SK-N-SH (cell line): ENCODE data around the gene CLMN. TPM values are rescaled to one million over a fixed set of nuclear protein-coding genes. Genes with fewer than 3 reads are reported as not detected.

ENCODE experiments used
- CTCF ChIA-PET: fragments of 300-600, 350-600 bp; formaldehyde crosslinking; extraction: SDS; loops from one replicate; lab custom pipeline; 2021; lab: Yijun Ruan, JAX
- POLR2A ChIA-PET: fragments of 350-600 bp; sonication (Branson Sonifier 250); formaldehyde crosslinking; extraction: SDS; loops from one replicate; lab custom pipeline; 2020; ENCODE audit warnings: antibody characterized with exemption, inconsistent platforms; lab: Yijun Ruan, JAX
- DNase-seq: peaks from one replicate; pipeline ENCODE4 v3.0.0; 2012
- H2AFZ ChIP-seq: fragments of 200-600 bp; sonication (generic); 2 replicates; pipeline ENCODE4 v1.8.1; 2016; ENCODE audit warnings: antibody characterized with exemption, mild to moderate bottlenecking, low read depth
- H3F3A ChIP-seq: fragments of 200-600 bp; sonication (generic); replicated peaks from 2 replicates; pipeline ENCODE3; 2016; ENCODE audit warnings: antibody characterized with exemption, mild to moderate bottlenecking; ENCODE audit not compliant: insufficient read depth
- H3K27ac ChIP-seq, 2 experiments: fragments of 200-500 bp in 1 of 2; fragments of 200-600 bp in 1 of 2; sonication (Bioruptor generic) in 1 of 2; sonication (generic), shearing (Covaris generic) in 1 of 2; 2 replicates each; pipeline versions ENCODE4 v1.5.1 to v1.6.1; 2014 to 2016; ENCODE audit warnings: low read depth in 2 of 2, inconsistent platforms in 1 of 2, low read length in 1 of 2, mild to moderate bottlenecking in 1 of 2, mixed read lengths in 1 of 2
- H3K27me3 ChIP-seq: fragments of 200-600 bp; sonication (generic), shearing (Covaris generic); 2 replicates; pipeline ENCODE4 v1.6.1; 2016; ENCODE audit warnings: mixed run types; ENCODE audit not compliant: insufficient read depth
- H3K36me3 ChIP-seq, 2 experiments: fragments of 200-500 bp in 1 of 2; fragments of 200-600 bp in 1 of 2; sonication (Bioruptor generic) in 1 of 2; sonication (generic) in 1 of 2; replicated peaks in 1 of 2; 2 replicates each; pipeline versions ENCODE3 to v1.5.1; 2014 to 2016; ENCODE audit warnings: low read length in 1 of 2, mild to moderate bottlenecking in 1 of 2; ENCODE audit not compliant: insufficient read depth in 2 of 2, control insufficient read depth in 1 of 2
- H3K4me1 ChIP-seq, 2 experiments: fragments of 200-500 bp in 1 of 2; fragments of 200-600 bp in 1 of 2; sonication (Bioruptor generic) in 1 of 2; sonication (generic), shearing (Covaris generic) in 1 of 2; 2 replicates each; pipeline versions ENCODE4 v1.5.1 to v1.6.1; 2014 to 2016; ENCODE audit warnings: low read depth in 1 of 2, low read length in 1 of 2, mixed run types in 1 of 2; ENCODE audit not compliant: insufficient read depth in 2 of 2, control insufficient read depth in 1 of 2
- H3K4me2 ChIP-seq: fragments of 200-600 bp; sonication (generic), shearing (Covaris generic); 2 replicates; pipeline ENCODE4 v1.6.1; 2017; ENCODE audit warnings: mixed run types
- H3K4me3 ChIP-seq, 2 experiments: fragments of 200-500 bp in 1 of 2; fragments of 200-600 bp in 1 of 2; sonication (Bioruptor generic) in 1 of 2; sonication (generic), shearing (Covaris generic) in 1 of 2; 2 replicates each; pipeline versions ENCODE4 v1.5.1 to v1.8.1; 2014 to 2016; ENCODE audit warnings: low read depth in 2 of 2, inconsistent platforms in 1 of 2, low read length in 1 of 2, mild to moderate bottlenecking in 1 of 2, mixed read lengths in 1 of 2, moderate library complexity in 1 of 2
- H3K79me2 ChIP-seq: fragments of 200-600 bp; sonication (generic); 2 replicates; pipeline ENCODE4 v1.8.1; 2017; ENCODE audit warnings: mild to moderate bottlenecking; ENCODE audit not compliant: insufficient read depth
- H3K9ac ChIP-seq: fragments of 200-600 bp; sonication (generic); 2 replicates; pipeline ENCODE4 v1.6.1; 2017; ENCODE audit warnings: mixed run types
- H3K9me2 ChIP-seq: fragments of 200-600 bp; sonication (generic); 2 replicates; pipeline ENCODE4 v1.6.1; 2017; ENCODE audit warnings: mixed run types
- H3K9me3 ChIP-seq: fragments of 200-600 bp; sonication (generic); 2 replicates; pipeline ENCODE4 v1.6.1; 2017; ENCODE audit warnings: mixed run types, mild to moderate bottlenecking, moderate library complexity
- H4K20me1 ChIP-seq: fragments of 200-600 bp; sonication (generic); 2 replicates; pipeline ENCODE4 v1.6.1; 2017; ENCODE audit warnings: mild to moderate bottlenecking, mixed run types; ENCODE audit not compliant: insufficient read depth
- ELF1 ChIP-seq: IDR thresholded peaks from 2 replicates; pipeline ENCODE4 v1.4.0; 2012
- MEF2A ChIP-seq: IDR thresholded peaks from 2 replicates; pipeline ENCODE4 v1.4.0; 2012; ENCODE audit warnings: low read depth, borderline replicate concordance
- PBX3 ChIP-seq: IDR thresholded peaks from 2 replicates; pipeline ENCODE4; 2012
- REST ChIP-seq: IDR thresholded peaks from 2 replicates; pipeline ENCODE4 v1.6.1; 2012; ENCODE audit warnings: mild to moderate bottlenecking, low read depth, low read length, moderate library complexity
- RXRA ChIP-seq: IDR thresholded peaks from 2 replicates; pipeline ENCODE4 v1.4.0; 2012; ENCODE audit warnings: low read depth, mild to moderate bottlenecking, borderline replicate concordance
- TAF1 ChIP-seq: IDR thresholded peaks from 2 replicates; pipeline ENCODE4 v1.6.1; 2012; ENCODE audit warnings: low read depth, mild to moderate bottlenecking, low read length, moderate library complexity, borderline replicate concordance
- TEAD4 ChIP-seq: IDR thresholded peaks from 2 replicates; pipeline ENCODE4 v1.4.0; 2012; ENCODE audit warnings: mild to moderate bottlenecking, borderline replicate concordance; ENCODE audit not compliant: insufficient read depth
- WGBS: methylation state at CpG from one replicate; pipeline ENCODE4 v1.1.6; 2017; ENCODE audit warnings: low lambda C conversion rate; 5-methylcytosine and 5-hydroxymethylcytosine counted together
- polyA plus RNA-seq, 3 experiments: library from polyadenylated mRNA; depleted of rRNA; stranded (reverse); fragments of >200 nt; gene quantifications; 2 replicates each; pipeline ENCODE4 v1.2.3, GENCODE V29; 2012
- TF ChIP-seq, protein P1 (sequence below): fragments of 200-600 bp; sonication (generic); IDR thresholded peaks from 2 replicates; pipeline ENCODE4 v1.6.1; 2017; ENCODE audit warnings: antibody characterized with exemption, mild to moderate bottlenecking, moderate library complexity

The CLMN gene
- polyA plus RNA-seq, 1 of the 3 experiments (the other 2 are of a cell fraction), result 1.4 TPM

DNA sequence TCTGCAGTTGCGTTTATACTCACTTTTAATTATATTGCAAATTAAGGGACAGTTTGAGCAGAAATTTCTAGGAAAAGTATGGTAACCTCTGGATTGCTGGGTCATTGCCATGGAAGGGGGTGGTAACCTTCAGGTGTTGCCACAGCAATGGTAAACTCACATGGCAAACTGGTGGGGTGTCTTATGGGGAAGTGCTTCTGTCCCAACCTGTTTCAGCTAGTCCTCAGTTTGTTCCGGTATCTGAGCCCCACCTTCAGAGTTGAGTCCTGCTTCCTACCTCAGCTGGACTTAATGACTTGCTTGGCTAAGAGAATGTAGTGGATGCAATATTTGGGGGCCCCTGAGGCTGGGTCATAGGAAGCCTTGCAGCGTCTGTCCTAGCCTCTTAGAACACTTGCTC is 7.3 kb upstream of the CLMN start:
- Histone ChIP-seq H3K27me3 (no peaks in the 10 kb centered on the region; the same call in 1 of the 2 replicates), H3K27ac (no peak overlapping the region)
- POLR2A ChIA-PET, result no interaction called here

More for the DNA sequence above, 7.3 kb upstream of the CLMN start:
- no peak overlapping the region for H3K9ac ChIP-seq
- H3K79me2 ChIP-seq, result no peaks in the 10 kb centered on the region
- no peak for DNase-seq
- H3K9me3 ChIP-seq, result no peaks in the 10 kb centered on the region
- WGBS, result 84% methylated on average over 3 of the region's 3 CpGs
- H2AFZ ChIP-seq, result no peak overlapping the region
- no peak overlapping the region for H3K4me3 ChIP-seq
- no peaks in the 10 kb centered on the region for H3F3A ChIP-seq
- CTCF ChIA-PET, result no interaction called here
- no peaks in the 10 kb centered on the region for H3K9me2 ChIP-seq
- no peaks in the 10 kb centered on the region for H3K36me3 ChIP-seq
- H4K20me1 ChIP-seq, result no peaks in the 10 kb centered on the region
- no peak overlapping the region for H3K4me2 ChIP-seq
- TF ChIP-seq REST (no peak), RXRA (no peak), TAF1 (no peak), TEAD4 (no peak), ELF1 (no peak), MEF2A (no peak), PBX3 (no peak)
- TF ChIP-seq, protein P1, sequence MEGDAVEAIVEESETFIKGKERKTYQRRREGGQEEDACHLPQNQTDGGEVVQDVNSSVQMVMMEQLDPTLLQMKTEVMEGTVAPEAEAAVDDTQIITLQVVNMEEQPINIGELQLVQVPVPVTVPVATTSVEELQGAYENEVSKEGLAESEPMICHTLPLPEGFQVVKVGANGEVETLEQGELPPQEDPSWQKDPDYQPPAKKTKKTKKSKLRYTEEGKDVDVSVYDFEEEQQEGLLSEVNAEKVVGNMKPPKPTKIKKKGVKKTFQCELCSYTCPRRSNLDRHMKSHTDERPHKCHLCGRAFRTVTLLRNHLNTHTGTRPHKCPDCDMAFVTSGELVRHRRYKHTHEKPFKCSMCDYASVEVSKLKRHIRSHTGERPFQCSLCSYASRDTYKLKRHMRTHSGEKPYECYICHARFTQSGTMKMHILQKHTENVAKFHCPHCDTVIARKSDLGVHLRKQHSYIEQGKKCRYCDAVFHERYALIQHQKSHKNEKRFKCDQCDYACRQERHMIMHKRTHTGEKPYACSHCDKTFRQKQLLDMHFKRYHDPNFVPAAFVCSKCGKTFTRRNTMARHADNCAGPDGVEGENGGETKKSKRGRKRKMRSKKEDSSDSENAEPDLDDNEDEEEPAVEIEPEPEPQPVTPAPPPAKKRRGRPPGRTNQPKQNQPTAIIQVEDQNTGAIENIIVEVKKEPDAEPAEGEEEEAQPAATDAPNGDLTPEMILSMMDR, result no peak
- TF ChIP-seq, all 33 proteins: peak for 0
- H3K4me1 ChIP-seq, result peaks cover 0 to 12% of the 10 kb centered on the region in 2 experiments; a peak in 1 of 4 replicates
